Skeletal muscle cell (primary cell): ENCODE results near the gene NPNT.

ENCODE experiments used
- DNase-seq: peaks from one replicate; pipeline ENCODE4 v3.0.0-alpha.2; 2010; ENCODE audit warnings: low read depth
- H3K4me3 ChIP-seq: 2 replicates; pipeline ENCODE4 v1.5.1; 2011; ENCODE audit warnings: low read depth, mild to moderate bottlenecking, control low read depth, low read length, moderate library complexity

The NPNT gene

DNA sequence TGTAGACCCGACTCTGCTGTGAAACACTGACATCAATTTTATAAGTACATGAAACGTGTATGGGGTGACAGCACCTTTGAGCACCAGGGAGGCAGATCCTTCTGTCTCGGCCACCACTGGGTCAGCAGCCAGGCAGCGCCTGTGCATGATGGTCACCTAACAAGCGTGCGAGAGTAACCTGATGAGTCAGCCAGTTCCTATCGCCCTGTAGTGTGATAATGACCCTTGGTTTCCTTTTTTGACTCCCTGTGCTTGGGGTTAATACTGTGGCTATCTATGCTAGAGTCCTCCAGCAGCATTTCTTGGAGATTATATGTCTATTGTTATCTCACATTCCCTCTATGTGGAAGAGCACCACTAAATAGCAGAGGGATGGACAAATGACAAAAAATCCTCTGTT lies 101.6 kb downstream of the NPNT start:
- no peak overlapping the region for H3K4me3 ChIP-seq
- DNase-seq: no peak

GRCh38 chr4:105998171-105999063 lies 103.1 kb downstream of the NPNT start:
- no peak for DNase-seq
- H3K4me3 ChIP-seq: no peak overlapping the region

GRCh38 chr4:106002994-106003393 lies 107.7 kb downstream of the NPNT start:
- no peak for DNase-seq
- H3K4me3 ChIP-seq: no peak overlapping the region

DNA sequence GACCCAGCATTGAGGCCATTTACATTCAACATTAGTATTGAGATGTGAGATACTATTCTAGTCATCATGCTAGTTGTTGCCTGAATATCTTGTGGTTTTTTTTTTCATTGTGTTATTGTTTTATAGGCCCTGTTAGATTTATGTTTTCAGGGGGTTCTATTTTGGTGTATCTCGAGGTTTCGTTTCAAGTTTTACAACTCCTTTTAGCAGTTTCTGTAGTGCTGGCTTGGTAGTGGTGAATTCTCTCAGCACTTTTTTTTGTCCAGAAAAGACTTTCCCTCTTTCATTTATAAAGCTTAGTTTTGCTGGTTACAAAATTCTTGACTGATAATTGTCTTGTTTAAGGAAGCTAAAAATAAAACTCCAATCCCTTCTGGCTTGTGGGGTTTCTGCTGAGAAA lies 115.5 kb downstream of the NPNT start:
- DNase-seq: no peak
- H3K4me3 ChIP-seq: no peak overlapping the region

DNA sequence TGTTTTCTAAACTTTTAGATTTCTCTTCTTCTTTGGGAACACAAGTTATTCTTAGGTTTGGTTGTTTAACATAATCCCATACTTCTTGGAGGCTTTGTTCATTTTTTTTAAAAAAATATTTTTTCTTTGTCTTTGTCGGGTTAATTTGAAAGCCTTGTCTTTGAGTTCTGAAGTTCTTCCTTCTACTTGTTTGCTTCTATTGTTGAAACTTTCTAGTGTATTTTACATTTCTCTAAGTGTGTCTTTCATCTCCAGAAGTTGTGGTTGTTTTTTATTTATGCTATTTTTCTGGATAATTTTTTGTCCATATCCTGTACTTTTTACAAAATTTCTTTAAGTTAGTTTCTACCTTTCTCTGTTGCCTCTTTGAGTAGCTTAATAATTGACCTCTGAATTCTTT lies 116.1 kb downstream of the NPNT start:
- no peak for DNase-seq

DNA sequence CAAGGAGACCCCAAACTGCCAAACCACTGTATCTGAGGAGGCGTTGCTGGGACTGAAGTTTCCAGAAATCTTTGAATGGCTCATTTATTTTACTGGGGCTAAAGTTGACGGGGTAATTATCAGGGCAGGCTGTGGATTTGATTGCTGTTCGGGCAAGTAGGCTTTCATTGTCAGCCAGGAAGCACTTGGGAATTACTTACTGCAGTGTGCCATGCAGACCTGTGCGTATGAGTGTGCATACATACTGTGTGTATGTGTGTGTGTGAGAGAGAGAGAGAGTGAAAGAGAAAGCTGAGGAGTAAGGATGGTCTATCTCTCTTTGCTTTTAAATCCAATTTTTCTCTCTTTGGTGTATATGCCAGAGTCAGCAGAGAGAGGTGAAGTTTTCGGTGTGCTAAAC lies 122.7 kb downstream of the NPNT start:
- DNase-seq: no peak
- H3K4me3 ChIP-seq: no peak overlapping the region

More for the DNA sequence above, 116.1 kb downstream of the NPNT start:
- no peak overlapping the region for H3K4me3 ChIP-seq

DNA sequence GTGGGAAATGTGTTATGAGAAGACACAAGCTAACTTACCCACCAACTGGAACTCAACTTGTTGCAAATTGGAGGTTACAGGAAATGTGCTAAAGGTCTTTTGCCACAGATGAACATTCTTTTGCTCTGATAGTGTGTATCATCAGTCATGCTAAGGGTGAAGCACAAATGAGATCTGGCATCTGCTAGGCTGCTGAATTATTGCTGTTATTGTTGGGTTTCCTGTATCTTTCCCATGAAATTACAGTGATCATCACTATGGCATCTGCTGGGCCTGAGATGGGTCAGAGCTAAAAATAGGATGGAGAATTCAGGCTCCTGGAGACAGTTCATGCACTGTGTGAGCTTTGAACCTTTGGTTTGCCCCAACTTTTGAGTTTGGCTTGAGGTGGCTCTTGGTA lies 124.5 kb downstream of the NPNT start:
- peak; percentile 41 for DNase-seq
- H3K4me3 ChIP-seq: no peak overlapping the region
